NCI-H748 treated with DMSO at 0.1 percent for 48 hours (cell line): Measurements from ENCODE around the gene SPATA6.

Experiments used
- DNase-seq: peaks from one replicate; lab custom pipeline; 2025; lab: John Stamatoyannopoulos, UW

Gene SPATA6

DNA sequence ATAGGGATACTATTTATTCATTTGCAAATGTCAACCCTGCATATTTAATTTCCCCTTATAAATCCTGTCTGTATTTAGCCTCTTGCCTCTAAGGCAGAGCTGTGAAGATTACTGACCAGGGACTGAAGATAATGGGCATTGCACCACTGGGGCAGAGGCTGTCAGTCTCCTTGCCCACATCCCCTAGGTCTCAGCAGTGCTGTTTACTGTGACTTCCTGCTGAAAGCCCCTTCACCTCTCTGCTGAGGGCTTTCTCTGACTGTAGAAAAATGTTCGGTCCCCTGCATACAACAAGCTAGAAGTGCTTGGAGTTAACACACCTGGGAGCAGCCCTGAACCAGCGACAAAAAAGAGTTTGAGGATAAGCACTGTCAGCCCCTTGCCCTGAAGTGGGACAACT is 220.7 kb downstream of the SPATA6 start:
- DNase-seq, result no peak

- no peak for DNase-seq
Measured at GRCh38 chr1:48250572-48250971, 221.4 kb downstream of the SPATA6 start.

- DNase-seq, result no peak
Measured at GRCh38 chr1:48249868-48250267, 222.1 kb downstream of the SPATA6 start.

- DNase-seq, result no peak
Measured at GRCh38 chr1:48248356-48248755, 223.6 kb downstream of the SPATA6 start.

GRCh38 chr1:48246727-48247126 is 225.3 kb downstream of the SPATA6 start:
- DNase-seq, result no peak
